T1000 (cell line): ENCODE data around the gene LRMDA.

Experiments used
- DNase-seq: peaks from one replicate; lab custom pipeline; 2025; ENCODE audit warnings: mixed read lengths; lab: John Stamatoyannopoulos, UW

Gene LRMDA

GRCh38 chr10:75716506-75716905 lies 285.1 kb downstream of the LRMDA start:
- no peak for DNase-seq

- DNase-seq: no peak
Observed at GRCh38 chr10:75717126-75717916, 285.9 kb downstream of the LRMDA start.

GRCh38 chr10:75718991-75719390 lies 287.6 kb downstream of the LRMDA start:
- DNase-seq: no peak

- DNase-seq: no peak
Observed at GRCh38 chr10:75720157-75720556, 288.7 kb downstream of the LRMDA start.

GRCh38 chr10:75722020-75722419 lies 290.6 kb downstream of the LRMDA start:
- no peak for DNase-seq

DNA sequence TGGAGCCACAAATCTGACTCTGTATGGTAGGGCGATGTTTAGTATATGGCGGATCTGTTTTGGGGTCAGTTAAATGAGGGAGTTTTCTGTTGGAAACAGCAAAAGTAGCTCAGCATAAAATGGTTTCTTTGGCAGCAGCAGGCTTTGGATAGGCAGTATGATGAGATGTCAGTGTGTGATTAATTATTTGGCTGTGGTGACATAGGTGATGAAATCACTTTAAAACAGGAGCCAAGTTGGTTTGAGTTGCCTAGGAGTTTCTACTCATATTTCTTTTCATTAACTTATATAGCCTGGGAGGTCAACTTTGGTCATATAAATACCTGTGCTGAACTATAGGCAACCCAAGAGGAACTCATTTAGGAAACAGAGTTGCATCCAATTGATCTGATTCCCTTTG lies 291.2 kb downstream of the LRMDA start:
- DNase-seq: no peak

- no peak for DNase-seq
Observed at GRCh38 chr10:75723319-75723980, 292.0 kb downstream of the LRMDA start.

- no peak for DNase-seq
Observed at GRCh38 chr10:75724047-75724446, 292.6 kb downstream of the LRMDA start.

GRCh38 chr10:75726522-75727483 lies 295.4 kb downstream of the LRMDA start:
- no peak for DNase-seq

- DNase-seq: no peak
Observed at GRCh38 chr10:75730847-75731246, 299.4 kb downstream of the LRMDA start.

DNA sequence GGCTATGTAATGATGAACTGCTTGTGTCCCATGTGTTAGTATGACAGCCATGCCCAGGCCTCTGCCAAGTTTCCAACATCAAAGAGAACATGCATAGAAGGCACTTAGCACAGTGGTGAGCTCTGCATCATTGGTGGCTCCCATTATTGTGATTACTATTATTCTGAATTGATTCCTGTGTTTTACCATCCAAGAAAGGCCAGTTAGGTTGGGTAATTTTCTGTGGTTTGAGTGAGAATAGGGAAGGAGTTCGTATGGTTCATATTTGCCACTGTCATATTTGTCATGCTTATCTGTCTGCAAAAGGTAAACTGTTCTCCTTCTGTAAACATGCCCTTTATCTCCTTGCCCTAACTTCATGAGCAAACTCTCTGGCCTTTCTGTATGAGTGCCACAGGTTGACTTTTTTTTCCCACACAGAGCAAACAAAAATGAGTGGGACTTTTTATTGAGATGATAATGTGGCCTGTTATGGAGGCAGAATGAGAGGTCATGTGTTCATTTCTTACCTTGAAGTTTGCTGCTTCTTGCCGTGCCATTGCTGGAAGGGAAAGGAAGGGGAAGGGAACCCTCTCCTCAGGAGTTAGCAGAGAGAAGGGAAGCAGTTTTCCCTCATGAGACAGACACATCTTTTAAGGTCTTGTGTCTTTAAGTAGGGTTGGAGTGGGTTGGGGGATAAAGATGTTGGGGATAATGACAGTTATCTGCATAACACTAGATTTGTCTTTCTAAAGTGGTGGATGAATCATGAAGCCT lies 301.9 kb downstream of the LRMDA start:
- DNase-seq: no peak

DNA sequence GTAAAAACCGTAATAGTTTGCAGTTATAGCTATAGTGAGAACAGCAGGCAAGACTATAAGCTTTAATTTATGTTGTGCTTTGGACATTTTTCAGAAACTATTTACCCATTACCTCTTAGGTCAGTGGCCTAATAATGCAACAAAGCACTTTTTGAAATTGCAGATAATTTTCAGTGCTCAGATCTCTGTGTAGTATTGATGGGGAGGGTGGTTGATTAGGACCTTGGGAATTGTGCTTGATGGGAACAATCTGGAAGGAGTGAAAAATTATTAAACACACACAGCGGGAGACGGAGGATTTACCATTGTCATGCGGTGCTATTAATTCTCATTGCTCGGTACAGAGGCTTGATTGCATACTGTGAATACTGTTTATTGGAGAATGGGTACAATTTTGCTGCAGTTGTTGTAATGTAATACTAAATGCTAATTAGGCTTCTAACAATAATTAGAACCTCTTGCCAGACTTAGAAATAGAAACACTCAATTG lies 304.8 kb downstream of the LRMDA start:
- DNase-seq: no peak

GRCh38 chr10:75736889-75737579 lies 305.6 kb downstream of the LRMDA start:
- DNase-seq: no peak

DNA sequence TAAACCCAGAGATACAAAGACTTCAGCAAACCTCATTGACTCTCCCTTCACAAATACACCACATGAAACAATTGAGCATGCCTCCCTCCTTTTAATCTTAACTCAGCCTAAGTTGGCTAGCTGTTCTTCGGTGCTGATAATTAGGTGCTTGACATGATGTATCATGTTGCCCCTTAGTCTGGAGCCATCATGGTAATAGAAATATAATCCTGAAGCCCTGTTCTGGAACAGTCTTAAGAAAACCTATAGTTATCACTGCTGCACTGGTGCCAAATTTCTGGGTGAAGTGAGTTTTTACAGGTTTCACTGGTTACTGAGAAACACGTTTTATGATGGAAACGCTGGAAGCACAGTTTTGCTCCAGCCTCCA lies 306.1 kb downstream of the LRMDA start:
- no peak for DNase-seq

- no peak for DNase-seq
Observed at GRCh38 chr10:75738924-75739323, 307.5 kb downstream of the LRMDA start.

DNA sequence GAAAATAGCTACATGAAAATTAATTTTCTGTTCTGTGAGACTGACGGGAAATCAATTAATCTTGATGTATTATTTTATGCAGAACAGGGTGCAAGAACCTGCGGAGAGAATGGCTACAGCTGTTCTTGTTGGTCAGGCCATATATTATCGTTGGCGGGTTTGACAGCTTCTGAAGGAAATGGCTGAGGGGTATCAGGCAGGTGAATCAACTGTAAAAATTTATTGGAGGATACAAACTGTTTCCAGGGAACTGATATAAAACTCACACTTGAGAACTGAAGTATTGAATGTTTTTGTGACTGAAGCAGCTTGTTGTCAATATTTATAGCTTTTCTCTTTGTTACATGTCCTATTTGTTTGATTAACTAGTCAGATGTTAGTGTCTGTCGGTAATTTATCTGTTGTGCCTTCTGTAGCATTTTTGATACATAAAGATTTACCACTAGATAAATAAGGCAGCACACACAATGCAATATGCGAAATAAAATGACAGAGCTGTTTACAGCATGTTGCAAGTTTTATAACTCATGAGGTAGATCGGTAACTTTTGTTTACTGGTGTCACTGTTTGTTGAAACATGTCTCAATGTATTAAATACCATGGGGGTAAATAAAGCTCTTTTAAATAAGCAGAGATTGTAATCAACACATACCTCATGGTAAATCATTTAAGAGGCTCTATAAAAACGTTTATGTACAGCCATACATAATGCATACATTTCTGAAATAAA lies 308.2 kb downstream of the LRMDA start:
- no peak for DNase-seq

DNA sequence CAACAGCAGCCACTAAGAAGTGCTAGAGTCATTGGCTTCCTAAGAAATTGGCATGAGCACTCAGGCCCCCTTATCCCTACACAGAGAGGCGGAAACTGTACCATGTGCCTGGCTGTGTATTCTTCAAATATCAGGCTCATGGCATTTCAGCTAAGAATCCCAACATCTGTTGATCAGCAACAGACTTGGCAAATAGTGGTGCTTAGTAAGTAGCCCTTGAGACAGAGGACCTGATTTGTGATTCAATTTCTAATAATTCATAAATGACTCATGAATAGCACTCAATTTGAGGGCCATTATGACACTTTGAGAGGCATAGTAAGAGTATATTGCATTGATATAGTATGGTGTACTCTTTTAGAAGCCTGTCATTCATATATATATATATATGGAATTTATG lies 309.1 kb downstream of the LRMDA start:
- no peak for DNase-seq

- DNase-seq: no peak
Observed at GRCh38 chr10:75742355-75742754, 310.9 kb downstream of the LRMDA start.

DNA sequence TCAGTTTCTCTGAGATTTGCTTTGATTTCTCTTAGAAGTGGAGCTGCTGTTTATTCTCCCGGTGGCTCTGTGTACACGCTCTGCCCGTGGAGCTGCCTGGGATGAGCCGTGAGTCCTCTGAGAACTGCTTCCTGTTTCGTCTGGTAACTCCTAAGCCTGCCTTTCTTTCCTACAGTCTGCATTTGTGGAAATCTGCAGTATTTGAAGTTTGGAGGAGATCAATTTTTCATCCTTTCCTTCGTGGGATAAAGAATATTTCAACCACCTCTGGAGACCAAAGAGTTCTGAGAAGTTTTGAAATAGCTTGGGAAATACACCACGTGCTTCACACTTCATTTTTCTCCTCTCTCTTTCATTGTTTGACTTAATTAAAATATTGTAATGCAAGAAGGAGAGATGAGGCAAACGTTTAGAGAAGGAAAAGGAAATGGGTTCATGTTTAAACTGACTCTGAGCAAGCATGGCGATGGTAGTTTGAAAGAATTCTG lies 311.9 kb downstream of the LRMDA start:
- DNase-seq: no peak

- DNase-seq: no peak
Observed at GRCh38 chr10:75744261-75744660, 312.8 kb downstream of the LRMDA start.
